VCaP (cell line): ENCODE measurements around the gene MBD2.

Experiments
- H3K27ac ChIP-seq: fragments of 450-650 bp; 2 replicates; pipeline ENCODE4 v1.5.1; 2017
- TF ChIP-seq, protein P1 (sequence below): fragments of 450-650 bp; conservative IDR thresholded peaks from 2 replicates; pipeline ENCODE4 v1.5.1; 2017; ENCODE audit warnings: mild to moderate bottlenecking, moderate library complexity

MBD2 gene

DNA sequence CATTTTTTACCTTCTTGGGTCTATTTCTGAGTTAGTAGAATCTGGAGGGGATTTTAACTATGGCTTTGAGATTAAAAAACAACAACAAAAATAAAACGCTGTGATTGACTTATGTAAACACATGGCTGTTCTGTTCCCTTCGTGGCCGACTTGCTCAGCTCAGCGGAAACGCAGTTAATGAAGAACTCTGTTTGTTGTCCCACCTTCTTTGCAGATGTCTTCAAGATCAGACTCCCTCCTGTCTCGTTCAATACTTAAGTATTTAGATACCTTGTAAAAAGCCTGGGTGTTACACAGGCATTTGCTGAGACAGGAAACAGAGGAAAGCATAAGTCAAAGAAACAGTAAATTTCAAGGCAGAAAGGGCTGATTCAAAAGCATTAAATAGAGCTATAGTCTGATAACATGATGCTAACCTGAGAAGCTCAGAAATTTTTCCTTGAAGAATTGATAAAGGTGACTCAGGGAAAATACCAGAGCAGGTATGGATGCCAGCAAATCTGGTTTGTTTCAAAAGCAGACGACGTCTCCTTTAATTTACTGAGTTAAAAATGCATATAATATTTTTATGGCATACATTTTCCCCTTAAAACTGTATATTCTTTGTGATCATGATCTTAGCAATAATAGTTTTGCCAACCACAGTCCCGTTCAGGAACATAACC, 23.2 kb upstream of the MBD2 start:
- TF ChIP-seq, protein P1, sequence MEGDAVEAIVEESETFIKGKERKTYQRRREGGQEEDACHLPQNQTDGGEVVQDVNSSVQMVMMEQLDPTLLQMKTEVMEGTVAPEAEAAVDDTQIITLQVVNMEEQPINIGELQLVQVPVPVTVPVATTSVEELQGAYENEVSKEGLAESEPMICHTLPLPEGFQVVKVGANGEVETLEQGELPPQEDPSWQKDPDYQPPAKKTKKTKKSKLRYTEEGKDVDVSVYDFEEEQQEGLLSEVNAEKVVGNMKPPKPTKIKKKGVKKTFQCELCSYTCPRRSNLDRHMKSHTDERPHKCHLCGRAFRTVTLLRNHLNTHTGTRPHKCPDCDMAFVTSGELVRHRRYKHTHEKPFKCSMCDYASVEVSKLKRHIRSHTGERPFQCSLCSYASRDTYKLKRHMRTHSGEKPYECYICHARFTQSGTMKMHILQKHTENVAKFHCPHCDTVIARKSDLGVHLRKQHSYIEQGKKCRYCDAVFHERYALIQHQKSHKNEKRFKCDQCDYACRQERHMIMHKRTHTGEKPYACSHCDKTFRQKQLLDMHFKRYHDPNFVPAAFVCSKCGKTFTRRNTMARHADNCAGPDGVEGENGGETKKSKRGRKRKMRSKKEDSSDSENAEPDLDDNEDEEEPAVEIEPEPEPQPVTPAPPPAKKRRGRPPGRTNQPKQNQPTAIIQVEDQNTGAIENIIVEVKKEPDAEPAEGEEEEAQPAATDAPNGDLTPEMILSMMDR, result no peak
- H3K27ac ChIP-seq, result peak overlapping the region; percentile 80

DNA sequence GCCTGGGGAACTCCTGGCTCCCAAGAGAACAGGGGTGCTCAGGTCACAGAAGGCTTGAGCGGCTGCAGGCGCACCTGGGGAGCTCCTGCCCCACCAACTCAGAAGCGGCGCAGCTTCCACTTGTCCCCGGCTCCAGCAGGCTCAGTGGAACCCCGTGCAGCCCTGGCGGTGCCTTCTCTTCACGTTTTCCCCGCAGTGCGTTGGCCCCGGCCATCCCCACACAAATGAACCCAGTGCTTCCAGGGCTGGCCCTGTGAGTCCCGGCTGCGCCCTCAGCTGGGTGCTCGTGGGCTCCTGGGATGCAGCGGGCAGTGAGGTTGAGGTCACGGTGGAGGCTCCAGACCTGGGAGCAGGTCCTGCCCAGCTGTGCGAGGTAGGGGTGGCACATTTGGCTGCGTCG, 17.9 kb upstream of the MBD2 start:
- TF ChIP-seq, protein P1, result no peak
- H3K27ac ChIP-seq, result no peak overlapping the region

DNA sequence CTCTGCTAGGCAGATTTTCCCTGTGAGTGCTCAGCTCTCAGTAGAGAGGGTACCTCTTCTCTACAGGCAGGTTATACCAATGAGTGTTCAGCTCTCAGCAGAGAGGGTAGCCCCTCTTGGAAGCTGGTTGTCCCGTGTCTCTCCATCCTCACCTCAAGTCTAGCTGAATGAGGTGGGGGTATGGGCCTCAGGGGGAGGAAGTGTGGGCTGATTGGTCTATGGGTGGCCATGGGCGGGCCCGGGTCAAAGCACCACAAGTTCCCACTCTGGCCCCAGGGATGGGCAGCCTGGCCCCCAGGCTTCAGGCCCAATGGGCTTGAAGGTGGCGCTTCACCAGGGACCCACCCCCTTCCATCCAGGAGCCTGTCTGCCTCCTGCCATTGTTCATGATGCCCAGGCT, 17.0 kb upstream of the MBD2 start:
- TF ChIP-seq, protein P1, result no peak
- H3K27ac ChIP-seq, result no peak overlapping the region

DNA sequence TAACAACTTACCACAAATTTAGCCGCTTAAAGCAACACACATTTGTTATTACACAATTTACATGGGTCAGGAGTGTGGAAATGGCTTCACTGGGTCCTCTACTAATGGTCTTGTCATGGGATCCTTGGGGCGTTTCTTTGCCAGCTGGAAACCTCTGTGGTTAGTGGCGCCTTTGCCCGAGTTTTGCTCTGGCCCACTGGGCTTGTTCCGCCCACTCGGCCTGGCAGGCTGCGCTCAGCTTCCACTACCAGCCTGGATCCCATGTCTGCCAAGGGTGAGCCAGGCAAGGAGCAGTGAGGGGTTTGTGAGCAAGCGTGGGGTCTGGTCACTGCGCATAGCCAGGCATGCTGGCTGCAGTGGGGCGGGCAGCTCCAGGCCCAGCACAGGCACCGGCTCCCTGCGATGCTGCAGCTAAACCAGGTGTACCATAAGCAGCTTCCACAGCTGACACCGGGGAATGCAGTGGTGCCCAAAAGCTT, 16.2 kb upstream of the MBD2 start:
- H3K27ac ChIP-seq, result no peak overlapping the region
- TF ChIP-seq, protein P1, result no peak

DNA sequence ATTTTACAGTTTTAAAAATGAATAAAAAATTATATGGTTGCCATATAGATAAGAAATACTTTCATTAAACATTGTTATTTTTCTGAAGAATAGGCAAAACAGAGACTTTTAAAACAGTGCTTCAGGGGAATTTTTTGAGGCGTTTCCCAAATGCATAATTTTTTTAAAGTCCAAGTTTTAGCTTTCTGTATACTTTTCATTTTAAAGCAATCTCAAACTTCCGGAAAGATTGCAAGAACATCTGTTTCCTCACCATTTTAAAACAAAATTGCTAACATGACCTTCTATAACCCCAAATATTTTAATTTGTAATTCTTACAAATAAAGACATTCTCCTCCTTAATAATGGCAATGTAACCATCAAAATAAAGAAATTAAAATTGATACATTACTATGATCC, 15.1 kb upstream of the MBD2 start:
- TF ChIP-seq, protein P1, result no peak
- H3K27ac ChIP-seq, result no peak overlapping the region

DNA sequence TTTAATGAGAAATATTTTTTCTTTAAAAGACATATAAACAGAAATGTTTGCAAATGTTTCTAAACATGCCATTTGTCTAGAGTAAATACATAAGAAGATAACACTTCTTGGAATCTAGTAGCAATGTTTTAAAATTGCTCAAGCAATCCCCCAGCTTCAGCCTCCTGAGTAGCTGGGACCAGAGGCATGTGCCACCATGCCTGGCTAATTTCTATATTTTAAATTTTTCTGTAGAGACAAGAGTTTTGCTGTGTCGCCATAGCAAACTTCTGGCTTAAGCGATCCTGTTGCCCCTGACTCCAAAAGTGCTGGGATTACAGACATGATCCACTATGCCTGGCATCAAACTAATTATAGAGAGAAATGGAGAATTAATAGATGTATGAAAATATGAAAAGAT, 14.6 kb upstream of the MBD2 start:
- TF ChIP-seq, protein P1, result no peak

DNA sequence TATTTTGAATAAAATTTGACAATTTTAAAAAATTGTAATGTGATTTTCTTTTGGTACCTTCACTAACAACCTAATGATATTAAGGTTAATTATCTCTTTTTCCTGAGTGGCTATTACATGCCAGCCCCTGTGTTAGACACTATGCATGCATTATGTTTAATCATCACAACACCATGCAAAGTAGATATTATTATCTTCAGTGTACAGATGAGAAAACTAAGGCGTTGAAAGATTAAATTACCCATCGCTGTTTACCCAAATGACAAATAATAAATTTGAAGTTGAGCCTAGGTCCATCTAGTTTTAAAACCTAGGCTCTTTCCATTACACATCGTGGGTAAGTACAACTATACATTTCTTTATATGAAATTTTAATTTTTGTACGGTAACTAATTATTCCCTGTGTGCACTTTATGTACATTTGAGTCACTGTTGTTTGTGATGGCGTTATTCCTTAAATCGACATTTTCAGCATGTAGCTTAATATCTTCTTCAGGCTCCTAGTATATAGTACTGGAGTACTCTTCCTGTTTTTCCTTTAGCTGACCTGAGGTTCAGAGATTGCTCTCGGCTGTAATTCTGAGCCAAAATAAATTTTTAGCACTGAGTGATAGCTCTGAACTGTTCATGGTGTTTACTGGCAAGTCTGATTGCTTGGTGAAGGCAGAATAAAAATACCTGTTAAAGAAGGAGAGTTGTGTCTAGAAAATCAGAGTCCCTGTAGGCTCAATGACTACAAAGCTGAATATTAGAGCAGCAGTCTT, 13.9 kb upstream of the MBD2 start:
- H3K27ac ChIP-seq, result no peak overlapping the region
- TF ChIP-seq, protein P1, result no peak

More for the DNA sequence above, 14.6 kb upstream of the MBD2 start:
- no peak overlapping the region for H3K27ac ChIP-seq
